NCI-H187 (cell line): ENCODE results near the gene STYK1.
"Not testable (repeated sequence)": the region's sequence is repeated elsewhere in the genome, so short reads cannot be mapped to it uniquely, and the experiment has no call there.

Experiments
- DNase-seq, 2 experiments: peaks; one replicate each; lab custom pipeline; 2025; lab: John Stamatoyannopoulos, UW

The STYK1 gene

GRCh38 chr12:10620078-10620779, 53.6 kb downstream of the STYK1 start:
- DNase-seq, result no peak

GRCh38 chr12:10618338-10618987, 55.4 kb downstream of the STYK1 start:
- no peak for DNase-seq

DNA sequence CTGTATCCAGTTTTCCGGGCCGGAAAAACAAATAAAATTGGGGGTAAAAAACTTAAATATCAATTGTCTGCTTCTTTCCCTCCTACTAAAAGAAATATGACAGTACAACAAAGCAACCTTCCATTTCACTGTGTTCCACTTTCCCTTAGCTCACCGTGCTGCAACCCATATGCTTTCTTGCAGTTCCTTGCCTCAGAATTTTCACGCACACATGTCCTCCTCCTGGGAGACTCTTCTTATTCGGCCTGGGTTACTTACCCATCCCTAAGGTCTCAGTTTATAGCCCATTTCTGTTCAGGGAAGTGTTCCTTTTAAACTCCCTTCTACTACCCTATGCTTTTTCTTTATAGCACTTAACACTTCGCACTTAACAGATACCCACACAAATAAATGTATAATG, 56.0 kb downstream of the STYK1 start:
- DNase-seq, result no peak

DNA sequence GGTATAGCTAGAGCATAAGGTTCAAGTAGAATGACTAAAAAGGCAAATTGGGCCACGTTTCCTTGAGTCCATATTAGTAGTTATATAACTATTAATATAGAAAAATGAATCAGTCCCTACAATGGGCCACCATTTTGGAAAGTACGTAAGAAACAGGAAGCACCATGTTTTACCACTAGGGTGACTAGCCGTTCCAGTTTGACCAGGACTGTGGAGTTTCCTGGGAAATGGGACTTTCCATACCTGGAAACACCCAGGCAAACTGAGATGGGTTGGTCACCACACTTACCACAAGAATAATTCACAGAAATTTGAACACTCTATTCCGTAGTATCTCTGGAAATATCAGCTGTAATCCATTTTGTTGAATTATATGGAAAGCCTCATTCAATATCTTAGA, 58.3 kb downstream of the STYK1 start:
- no peak for DNase-seq

DNA sequence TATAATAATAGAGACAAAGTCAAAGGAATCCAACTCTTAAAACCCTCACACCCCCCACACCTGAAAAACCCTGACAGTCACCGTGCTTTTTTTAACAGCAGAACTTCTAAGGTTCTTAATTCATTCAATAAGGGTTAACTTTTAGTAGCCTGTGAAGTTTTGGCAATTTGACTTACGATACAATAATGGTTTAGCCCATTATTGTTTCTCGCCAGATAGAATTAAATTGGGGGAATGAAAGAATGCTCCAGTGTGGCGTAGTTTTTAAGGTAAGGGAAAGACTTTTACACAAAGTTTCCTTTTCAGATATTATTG, 59.8 kb downstream of the STYK1 start:
- no peak for DNase-seq

DNA sequence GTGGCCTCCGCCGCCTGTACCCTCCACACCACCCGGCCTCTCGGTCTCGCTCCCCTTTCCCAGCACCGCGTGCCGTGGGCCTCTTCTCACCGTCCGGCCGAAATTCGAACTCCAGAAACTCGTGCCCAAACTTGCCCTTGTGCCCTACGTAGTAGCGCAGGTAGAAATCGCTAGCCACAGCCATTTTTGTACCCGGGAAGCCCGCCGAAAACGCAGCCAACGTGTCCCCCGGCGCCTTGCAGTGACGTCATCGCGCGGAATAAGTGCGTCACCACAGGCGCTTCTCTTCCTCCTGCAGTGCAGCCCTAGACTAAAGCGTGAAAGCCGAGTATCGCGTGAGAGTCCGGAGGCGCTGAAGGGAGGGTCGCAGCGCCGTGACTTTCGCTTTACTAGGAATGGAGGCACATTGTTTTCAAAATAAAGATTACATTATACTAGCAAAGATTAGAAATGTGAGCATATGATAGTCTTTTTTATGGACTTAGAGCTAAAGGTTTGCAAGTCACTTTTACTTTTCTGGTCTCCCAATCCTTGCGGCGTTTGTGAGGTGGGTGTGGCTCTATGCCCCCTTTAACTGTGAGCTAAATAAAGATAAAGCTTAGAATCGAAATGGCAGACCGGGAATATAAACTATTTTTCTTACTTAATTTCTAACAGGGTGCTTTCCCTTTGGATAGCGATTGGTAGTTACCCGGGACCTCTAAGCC, 60.4 kb downstream of the STYK1 start, which contains the start of gene MAGOHB:
Gene MAGOHB, minus strand, starts transcription at position 261 of the 707 bp plus-strand sequence. Its CDS starts 77 bp downstream, at position 184.
- DNase-seq, result peak; percentile 90 to 98

DNA sequence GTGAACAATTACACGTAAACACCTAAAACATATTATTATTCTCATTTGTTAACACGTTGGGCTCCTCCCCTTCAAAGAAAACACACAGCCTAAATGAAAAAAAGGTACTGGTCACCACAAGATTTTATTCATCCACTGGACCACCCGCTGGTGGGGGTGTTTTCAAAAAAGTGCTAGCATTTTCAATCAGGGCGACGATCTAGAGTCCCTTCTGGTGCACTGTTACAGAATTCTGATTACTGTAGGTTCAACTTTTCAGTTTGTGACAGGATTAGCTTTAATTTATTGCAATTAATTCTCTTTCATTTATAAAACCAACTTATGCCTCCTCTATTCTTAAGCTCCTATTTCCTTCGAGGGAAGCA, 60.9 kb downstream of the STYK1 start:
- no peak for DNase-seq

DNA sequence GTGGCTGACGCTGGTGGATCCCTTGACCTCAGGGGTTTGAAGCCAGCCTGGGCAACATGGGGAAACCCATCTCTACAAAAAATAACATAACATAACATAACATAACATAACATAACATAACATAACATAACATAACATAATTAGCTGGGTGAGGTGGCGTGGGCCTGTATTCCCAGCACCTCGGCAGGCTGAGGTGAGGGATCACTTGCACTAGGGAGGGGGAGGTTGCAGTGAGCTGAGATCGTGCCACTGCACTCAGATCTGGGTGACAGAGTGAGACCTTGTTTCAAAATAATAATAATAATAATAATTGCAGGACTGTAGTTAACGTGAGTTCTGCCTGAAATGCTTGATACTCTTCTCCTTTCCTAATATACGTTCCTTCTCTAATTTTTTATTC, 61.7 kb downstream of the STYK1 start:
- no peak for DNase-seq

- DNase-seq, result not testable (repeated sequence)
Measured at GRCh38 chr12:10611258-10611657, 62.6 kb downstream of the STYK1 start.

DNA sequence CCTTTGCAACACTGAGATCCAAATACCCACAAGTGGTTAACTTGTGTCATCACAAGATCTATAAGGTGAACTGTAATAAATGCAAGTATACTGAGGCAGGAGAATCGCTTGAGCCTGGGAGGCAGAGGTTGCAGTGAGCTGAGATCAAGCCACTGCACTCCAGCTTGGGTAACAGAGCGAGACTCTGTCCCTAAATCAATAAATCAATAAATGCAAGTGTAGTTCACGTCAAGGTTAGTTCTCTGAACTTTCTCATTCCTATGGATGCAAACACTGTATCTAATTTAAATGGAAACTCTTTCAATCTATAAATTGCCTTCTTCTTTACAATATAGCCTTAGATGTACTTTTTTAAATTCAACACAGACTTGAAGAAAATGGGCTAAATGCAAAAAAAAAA, 63.7 kb downstream of the STYK1 start:
- DNase-seq, result no peak

- no peak for DNase-seq
Measured at GRCh38 chr12:10607885-10608458, 65.9 kb downstream of the STYK1 start.

- no peak for DNase-seq
Measured at GRCh38 chr12:10601860-10602259, 72.0 kb downstream of the STYK1 start.

- DNase-seq, result no peak
Measured at GRCh38 chr12:10600988-10601387, 72.9 kb downstream of the STYK1 start.

DNA sequence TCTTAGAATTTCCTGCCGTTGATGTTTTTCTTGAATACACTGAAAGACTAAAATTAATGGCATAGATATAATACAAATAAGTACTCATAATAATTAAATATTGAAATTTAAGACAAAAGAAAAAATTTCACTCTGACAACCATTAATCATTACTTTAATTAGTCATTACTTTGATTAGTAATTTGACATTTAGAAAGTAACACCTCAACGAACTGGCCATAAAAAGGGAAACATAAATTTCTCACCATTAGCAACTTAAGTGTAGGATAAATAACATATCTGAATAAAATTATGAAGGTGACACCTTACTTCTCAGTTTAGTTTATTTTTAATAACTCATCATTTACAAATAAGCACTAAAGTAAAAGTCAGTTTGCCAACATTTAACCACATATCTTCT, 78.0 kb downstream of the STYK1 start:
- no peak for DNase-seq

GRCh38 chr12:10590966-10591365, 82.9 kb downstream of the STYK1 start:
- no peak for DNase-seq

DNA sequence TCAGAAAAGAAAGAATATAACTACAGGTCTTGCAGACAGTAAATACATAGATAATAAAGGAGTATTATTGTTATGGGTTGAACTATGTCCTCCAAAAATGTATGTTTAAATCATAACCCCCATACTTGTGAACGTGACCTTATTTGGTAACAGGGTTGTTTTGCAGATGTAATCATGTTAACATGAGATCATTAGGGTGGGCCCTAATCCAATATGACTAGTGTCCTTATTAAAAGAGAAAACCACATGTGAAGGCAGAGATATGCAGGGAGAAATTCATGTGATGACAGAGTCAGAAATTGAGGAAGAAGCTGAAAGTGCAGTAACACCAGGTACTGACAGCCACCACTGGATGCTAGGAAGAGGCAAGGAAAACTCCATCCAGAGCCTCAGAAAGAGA, 89.4 kb downstream of the STYK1 start:
- no peak for DNase-seq

- no peak for DNase-seq
Measured at GRCh38 chr12:10582704-10583103, 91.1 kb downstream of the STYK1 start.

GRCh38 chr12:10582133-10582532, 91.7 kb downstream of the STYK1 start:
- not testable (repeated sequence) for DNase-seq

DNA sequence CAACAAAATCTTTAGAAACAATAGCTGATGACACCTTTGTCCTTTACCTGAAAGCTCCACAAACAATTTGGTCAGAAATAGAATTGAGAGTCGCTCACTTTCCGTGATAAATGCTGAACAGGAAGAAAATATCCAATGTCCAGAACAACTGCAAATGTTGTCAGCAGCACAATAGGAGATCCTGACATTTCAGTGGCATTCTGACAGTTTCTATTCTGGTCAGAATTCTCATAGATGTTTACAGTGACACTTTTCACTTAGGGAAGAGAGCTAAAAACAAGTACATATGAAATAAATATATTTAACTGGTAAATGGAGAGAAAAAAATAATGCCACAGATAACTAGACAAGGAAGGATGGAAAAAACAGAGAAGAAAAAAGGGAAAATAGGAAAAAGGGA, 99.5 kb downstream of the STYK1 start:
- no peak for DNase-seq

DNA sequence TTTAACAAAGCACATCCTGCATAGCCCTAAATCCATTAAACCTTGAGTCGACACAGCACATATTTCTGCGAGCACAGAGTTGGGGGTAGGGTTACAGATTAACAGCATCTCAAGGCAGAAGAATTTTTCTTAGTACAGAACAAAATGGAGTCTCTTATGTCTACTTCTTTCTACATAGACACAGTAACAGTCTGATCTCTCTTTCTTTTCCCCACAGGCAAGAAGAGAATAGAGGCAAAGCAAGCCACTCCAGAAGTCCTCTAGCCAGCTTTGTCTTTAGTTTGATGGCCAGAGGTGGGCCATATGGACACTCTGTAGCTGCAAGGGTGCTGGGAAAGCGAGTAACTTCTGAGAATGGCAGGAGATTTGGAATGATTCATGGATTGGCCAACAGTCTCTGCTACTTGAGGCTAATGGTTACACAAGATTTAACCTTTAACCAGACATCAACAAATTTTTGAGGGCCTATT, 101.8 kb downstream of the STYK1 start:
- not testable (repeated sequence) for DNase-seq

- no peak for DNase-seq
Measured at GRCh38 chr12:10571141-10571540, 102.7 kb downstream of the STYK1 start.
